Stimulated activated CD8-positive, alpha-beta memory T cell treated with anti-CD3 and anti-CD28 coated beads, Interleukin-12 subunit alpha, Interleukin-12 subunit beta, amount 100 ng/mL, for 4 hours (primary cell): ENCODE data around the gene GFRAL.

Experiments
- DNase-seq: peaks from one replicate; pipeline ENCODE4 v3.0.0-alpha.2; 2020; ENCODE audit warnings: low read depth

GFRAL gene

GRCh38 chr6:55433446-55434130, 106.3 kb downstream of the GFRAL start:
- DNase-seq, result no peak

- DNase-seq, result no peak
Measured at GRCh38 chr6:55437141-55437540, 109.9 kb downstream of the GFRAL start.

- DNase-seq, result no peak
Measured at GRCh38 chr6:55438203-55438602, 110.9 kb downstream of the GFRAL start.

GRCh38 chr6:55443238-55444134, 116.2 kb downstream of the GFRAL start:
- DNase-seq, result no peak

GRCh38 chr6:55445648-55446204, 118.5 kb downstream of the GFRAL start:
- DNase-seq, result no peak

GRCh38 chr6:55447891-55448290, 120.6 kb downstream of the GFRAL start:
- no peak for DNase-seq

GRCh38 chr6:55448451-55448850, 121.2 kb downstream of the GFRAL start:
- DNase-seq, result no peak

GRCh38 chr6:55449225-55449624, 122.0 kb downstream of the GFRAL start:
- DNase-seq, result no peak

GRCh38 chr6:55450005-55450404, 122.7 kb downstream of the GFRAL start:
- DNase-seq, result no peak
